SK-N-SH (cell line): Measurements from ENCODE around the gene KRT6A.

Source experiments
- CTCF ChIP-seq: fragments of 200-600 bp; sonication (generic); IDR thresholded peaks from 2 replicates; pipeline ENCODE4 v1.6.1; 2017; ENCODE audit warnings: antibody characterized with exemption, mild to moderate bottlenecking, moderate library complexity
- EZH2phosphoT487 ChIP-seq: fragments of 200-600 bp; sonication (generic); IDR thresholded peaks from 2 replicates; pipeline ENCODE4 v1.6.1; 2017; ENCODE audit warnings: low read depth, mixed run types, mild to moderate bottlenecking, antibody characterized with exemption, moderate library complexity, borderline replicate concordance
- FOXM1 ChIP-seq: IDR thresholded peaks from 2 replicates; pipeline ENCODE4 v1.4.0; 2012; ENCODE audit warnings: low read depth, mild to moderate bottlenecking
- MXI1 ChIP-seq: IDR thresholded peaks from 2 replicates; pipeline ENCODE4 v1.6.1; 2012; ENCODE audit warnings: mild to moderate bottlenecking, low read depth, low read length, improper control_type of control experiment
- NRF1 ChIP-seq: IDR thresholded peaks from 2 replicates; pipeline ENCODE4 v1.6.1; 2012; ENCODE audit warnings: low read depth, mild to moderate bottlenecking, low read length
- PBX3 ChIP-seq: IDR thresholded peaks from 2 replicates; pipeline ENCODE4; 2012
- POLR2AphosphoS5 ChIP-seq: IDR thresholded peaks from 2 replicates; pipeline ENCODE4 v1.6.1; 2012; ENCODE audit warnings: low read depth, low read length
- RAD21 ChIP-seq: IDR thresholded peaks from 2 replicates; pipeline ENCODE4 v1.6.1; 2012; ENCODE audit warnings: mild to moderate bottlenecking, low read length
- SMC3 ChIP-seq: IDR thresholded peaks from 2 replicates; pipeline ENCODE4 v1.6.1; 2012; ENCODE audit warnings: low read depth, low read length, improper control_type of control experiment
- TF ChIP-seq, protein P1 (sequence below): IDR thresholded peaks from 2 replicates; pipeline ENCODE4 v1.4.0; 2012; ENCODE audit warnings: low read depth, borderline replicate concordance

DNA sequence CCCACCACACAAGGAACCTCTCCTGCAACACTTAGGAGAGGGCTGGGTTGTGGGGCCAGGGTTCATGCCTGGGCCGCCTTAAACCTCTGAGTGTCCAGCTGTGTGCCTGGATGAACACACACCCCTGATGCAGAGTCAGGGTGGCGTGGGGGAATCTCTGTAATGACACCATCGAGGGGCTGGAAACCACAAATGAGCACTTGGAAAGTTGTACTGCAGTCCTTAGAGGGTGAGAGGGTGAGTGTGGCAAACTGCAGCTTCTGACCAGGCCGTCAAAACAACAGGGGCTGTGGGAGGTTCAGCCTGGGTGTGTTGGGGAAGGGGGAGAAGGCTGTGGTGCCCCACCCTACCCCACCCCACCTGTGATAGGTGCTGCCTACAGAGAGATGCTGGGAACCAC lies 39.6 kb upstream of the KRT6A start:
- TF ChIP-seq SMC3 = no peak
- no peak for TF ChIP-seq NRF1
- no peak for TF ChIP-seq EZH2phosphoT487
- no peak for TF ChIP-seq CTCF
- TF ChIP-seq PBX3 = no peak
- TF ChIP-seq POLR2AphosphoS5 = no peak
- TF ChIP-seq MXI1 = no peak
- TF ChIP-seq FOXM1 = no peak
- no peak for TF ChIP-seq RAD21
- TF ChIP-seq, protein P1, sequence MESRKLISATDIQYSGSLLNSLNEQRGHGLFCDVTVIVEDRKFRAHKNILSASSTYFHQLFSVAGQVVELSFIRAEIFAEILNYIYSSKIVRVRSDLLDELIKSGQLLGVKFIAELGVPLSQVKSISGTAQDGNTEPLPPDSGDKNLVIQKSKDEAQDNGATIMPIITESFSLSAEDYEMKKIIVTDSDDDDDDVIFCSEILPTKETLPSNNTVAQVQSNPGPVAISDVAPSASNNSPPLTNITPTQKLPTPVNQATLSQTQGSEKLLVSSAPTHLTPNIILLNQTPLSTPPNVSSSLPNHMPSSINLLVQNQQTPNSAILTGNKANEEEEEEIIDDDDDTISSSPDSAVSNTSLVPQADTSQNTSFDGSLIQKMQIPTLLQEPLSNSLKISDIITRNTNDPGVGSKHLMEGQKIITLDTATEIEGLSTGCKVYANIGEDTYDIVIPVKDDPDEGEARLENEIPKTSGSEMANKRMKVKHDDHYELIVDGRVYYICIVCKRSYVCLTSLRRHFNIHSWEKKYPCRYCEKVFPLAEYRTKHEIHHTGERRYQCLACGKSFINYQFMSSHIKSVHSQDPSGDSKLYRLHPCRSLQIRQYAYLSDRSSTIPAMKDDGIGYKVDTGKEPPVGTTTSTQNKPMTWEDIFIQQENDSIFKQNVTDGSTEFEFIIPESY = no peak
